Sigmoid colon (tissue), 7 donors: Measurements from ENCODE around the gene MBNL1. TPM values are rescaled to one million over a fixed set of nuclear protein-coding genes. Genes with fewer than 3 reads are reported as not detected.
A peak's percentile ranks its signal among the peaks of the same experiment; 100 is the strongest.

ENCODE experiments used
- DNase-seq: peaks from one replicate; pipeline ENCODE4 v3.0.0-alpha.2; 2019
- H3K27ac ChIP-seq, 4 donors: fragments of 200-600 bp; sonication (generic); one replicate each; pipeline ENCODE4 v1.5.1; 2016 to 2019; ENCODE audit warnings: mild to moderate bottlenecking in 1 of 4
- H3K27me3 ChIP-seq, 3 donors: fragments of 200-600 bp; sonication (generic); one replicate each; pipeline ENCODE4 v1.5.1; 2019; ENCODE audit warnings: mild to moderate bottlenecking in 1 of 3
- H3K36me3 ChIP-seq, 4 donors: fragments of 200-600 bp; sonication (generic); one replicate each; pipeline ENCODE4 v1.5.1; 2016 to 2019
- H3K4me1 ChIP-seq, 4 donors: fragments of 200-600 bp; sonication (generic); one replicate each; pipeline ENCODE4 v1.5.1; 2017 to 2019
- H3K4me3 ChIP-seq, 4 donors: fragments of 200-600 bp; sonication (generic); one replicate each; pipeline ENCODE4 v1.5.1; 2017 to 2019; ENCODE audit warnings: mild to moderate bottlenecking in 2 of 4, moderate library complexity in 1 of 4
- H3K9me3 ChIP-seq, 4 donors: fragments of 200-600 bp in 3 of 4; sonication (generic) in 3 of 4; one replicate each; pipeline versions ENCODE4 v1.5.1 to v1.6.1; 2013 to 2019
- EP300 ChIP-seq, 4 donors: sonication (generic); formaldehyde crosslinking; IDR thresholded peaks; one replicate each; pipeline ENCODE4 v1.6.1; 2017; ENCODE audit warnings: antibody characterized with exemption in 4 of 4
- POLR2A ChIP-seq, 2 donors: fragments of 450-650 bp; IDR thresholded peaks; one replicate each; pipeline ENCODE4 v1.6.1; 2016; ENCODE audit warnings: antibody characterized with exemption in 2 of 2, mild to moderate bottlenecking in 2 of 2, moderate library complexity in 2 of 2
- POLR2AphosphoS5 ChIP-seq, 4 donors: sonication (generic); formaldehyde crosslinking; IDR thresholded peaks; one replicate each; pipeline ENCODE4 v1.6.1; 2017; ENCODE audit warnings: antibody characterized with exemption in 4 of 4
- WGBS, 2 donors: extraction: QIAGEN DNeasy Blood & Tissue Kit; methylation state at CpG; one replicate each; pipeline ENCODE4 v1.1.7; 2013; 5-methylcytosine and 5-hydroxymethylcytosine counted together
- intact Hi-C: fragments of 100-400 bp; cut with DNase I; formaldehyde crosslinking; loops from one replicate; pipeline ENCODE4 v1.15.1; 2023
- polyA plus RNA-seq, 3 donors: library from polyadenylated mRNA; stranded (reverse); fragments of 200-250 nt; gene quantifications; one replicate each; pipeline ENCODE4 v1.2.3, GENCODE V29; 2013
- total RNA-seq, 4 donors: library from RNA; depleted of rRNA; stranded (reverse); fragments of >200 nt; gene quantifications; one replicate each; pipeline ENCODE4 v1.1.0, GENCODE V29; 2016
- TF ChIP-seq, protein P1 (sequence below), 4 experiments: fragments of 450-650 bp in 3 of 4; fragments of 200-600 bp in 1 of 4; IDR thresholded peaks; one replicate each; pipeline ENCODE4 v1.5.1; 2016 to 2019; ENCODE audit warnings: antibody characterized with exemption in 4 of 4, mild to moderate bottlenecking in 3 of 4, moderate library complexity in 2 of 4
- donor health status: healthy with polysubstance abuse.
- donor health status: Bipolar disorder and iron deficiency.
- donor health status: healthy.

Gene MBNL1
- total and polyA plus RNA-seq, 7 donors: 60.5 to 898 (median 602) TPM

DNA sequence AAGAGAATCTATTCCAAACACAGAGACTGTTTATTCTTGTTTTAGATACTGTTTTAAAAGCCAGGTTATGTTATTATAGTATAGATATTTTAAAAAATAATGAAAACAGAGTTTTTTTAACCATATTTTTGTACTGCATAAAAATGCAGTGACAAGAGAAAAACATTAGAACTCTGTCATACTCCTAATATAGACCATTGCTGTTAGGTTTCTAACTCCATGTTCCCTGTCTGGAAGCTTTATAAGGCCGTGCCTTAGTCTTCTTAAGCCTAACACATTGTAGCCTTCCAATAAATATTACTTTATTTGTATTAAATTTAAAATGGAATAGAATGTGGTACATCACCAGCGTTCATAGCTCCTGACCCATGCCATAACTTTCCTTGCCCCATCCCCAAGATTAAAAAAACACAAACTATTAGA, 53.2 kb downstream of the MBNL1 start:
- TF ChIP-seq EP300 (IDR thresholded peaks at IDR 0.05) (no peak), POLR2A (IDR thresholded peaks at IDR 0.05) (no peak), POLR2AphosphoS5 (IDR thresholded peaks at IDR 0.05) (no peak)
- TF ChIP-seq, protein P1, sequence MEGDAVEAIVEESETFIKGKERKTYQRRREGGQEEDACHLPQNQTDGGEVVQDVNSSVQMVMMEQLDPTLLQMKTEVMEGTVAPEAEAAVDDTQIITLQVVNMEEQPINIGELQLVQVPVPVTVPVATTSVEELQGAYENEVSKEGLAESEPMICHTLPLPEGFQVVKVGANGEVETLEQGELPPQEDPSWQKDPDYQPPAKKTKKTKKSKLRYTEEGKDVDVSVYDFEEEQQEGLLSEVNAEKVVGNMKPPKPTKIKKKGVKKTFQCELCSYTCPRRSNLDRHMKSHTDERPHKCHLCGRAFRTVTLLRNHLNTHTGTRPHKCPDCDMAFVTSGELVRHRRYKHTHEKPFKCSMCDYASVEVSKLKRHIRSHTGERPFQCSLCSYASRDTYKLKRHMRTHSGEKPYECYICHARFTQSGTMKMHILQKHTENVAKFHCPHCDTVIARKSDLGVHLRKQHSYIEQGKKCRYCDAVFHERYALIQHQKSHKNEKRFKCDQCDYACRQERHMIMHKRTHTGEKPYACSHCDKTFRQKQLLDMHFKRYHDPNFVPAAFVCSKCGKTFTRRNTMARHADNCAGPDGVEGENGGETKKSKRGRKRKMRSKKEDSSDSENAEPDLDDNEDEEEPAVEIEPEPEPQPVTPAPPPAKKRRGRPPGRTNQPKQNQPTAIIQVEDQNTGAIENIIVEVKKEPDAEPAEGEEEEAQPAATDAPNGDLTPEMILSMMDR (IDR thresholded peaks at IDR 0.05): no peak
- intact Hi-C loops: no loop called here
- WGBS, 2 donors: 77 to 87% methylated on average over 2 of the region's 2 CpGs
- H3K36me3 ChIP-seq: peaks cover 0 to 10% (median 0%) of the 10 kb centered on the region in 4 donors
- no peak for DNase-seq
- peaks cover 0 to 84% (median 70%) of the 10 kb centered on the region in 4 donors for H3K4me1 ChIP-seq
- no peaks in the 10 kb centered on the region for H3K9me3 ChIP-seq
- H3K27me3 ChIP-seq: no peaks in the 10 kb centered on the region
- no peak overlapping the region for H3K4me3 ChIP-seq
- peak overlapping the region; percentile 58 to 78 (median 66) for H3K27ac ChIP-seq

GRCh38 chr3:152322756-152323155, 54.0 kb downstream of the MBNL1 start:
- no peak for DNase-seq
- TF ChIP-seq POLR2AphosphoS5 (IDR thresholded peaks at IDR 0.05) (peak in 2 of 4 donors; percentile 28 to 48), EP300 (IDR thresholded peaks at IDR 0.05) (no peak)
- intact Hi-C loops: no loop called here
- Histone ChIP-seq H3K27me3 (no peaks in the 10 kb centered on the region), H3K4me3 (no peak overlapping the region), H3K27ac (peak overlapping the region; percentile 58 to 78 (median 66)), H3K9me3 (no peaks in the 10 kb centered on the region), H3K4me1 (peaks cover 0 to 84% (median 73%) of the 10 kb centered on the region in 4 donors), H3K36me3 (peaks cover 0 to 10% (median 0%) of the 10 kb centered on the region in 4 donors)
- WGBS, 2 donors: 14 to 34% methylated on average over 1 of the region's 1 CpG

DNA sequence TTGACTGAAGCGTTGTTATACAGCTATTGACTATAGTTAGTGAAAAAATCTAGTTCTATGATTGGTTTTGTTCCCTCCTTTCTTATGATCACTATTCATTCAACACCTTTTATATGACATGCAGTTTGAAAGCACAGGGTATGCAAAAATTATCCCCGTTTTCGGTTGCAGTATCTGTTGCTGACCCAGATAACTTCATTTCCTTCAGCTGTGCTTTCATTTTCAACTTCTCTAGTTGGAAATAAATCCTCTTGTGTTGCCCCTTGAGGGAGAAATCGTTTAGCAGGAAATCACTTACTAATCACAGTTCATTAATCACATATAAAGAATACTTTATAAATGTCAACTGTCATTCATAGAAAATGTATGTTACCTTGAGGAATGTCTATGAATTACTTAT, 55.1 kb downstream of the MBNL1 start:
- Histone ChIP-seq H3K36me3 (peaks cover 0 to 10% (median 0%) of the 10 kb centered on the region in 4 donors), H3K4me3 (no peak overlapping the region), H3K4me1 (peaks cover 0 to 84% (median 73%) of the 10 kb centered on the region in 4 donors), H3K9me3 (no peaks in the 10 kb centered on the region), H3K27ac (peak overlapping the region; percentile 49 to 78 (median 66)), H3K27me3 (no peaks in the 10 kb centered on the region)
- no peak for TF ChIP-seq POLR2A (IDR thresholded peaks at IDR 0.05)
- no peak for TF ChIP-seq POLR2AphosphoS5 (IDR thresholded peaks at IDR 0.05)
- TF ChIP-seq EP300 (IDR thresholded peaks at IDR 0.05): no peak
- TF ChIP-seq, protein P1 (IDR thresholded peaks at IDR 0.05): no peak
- intact Hi-C loops: no loop called here
- DNase-seq: no peak
- WGBS, 2 donors: 52 to 83% methylated on average over 4 of the region's 4 CpGs

DNA sequence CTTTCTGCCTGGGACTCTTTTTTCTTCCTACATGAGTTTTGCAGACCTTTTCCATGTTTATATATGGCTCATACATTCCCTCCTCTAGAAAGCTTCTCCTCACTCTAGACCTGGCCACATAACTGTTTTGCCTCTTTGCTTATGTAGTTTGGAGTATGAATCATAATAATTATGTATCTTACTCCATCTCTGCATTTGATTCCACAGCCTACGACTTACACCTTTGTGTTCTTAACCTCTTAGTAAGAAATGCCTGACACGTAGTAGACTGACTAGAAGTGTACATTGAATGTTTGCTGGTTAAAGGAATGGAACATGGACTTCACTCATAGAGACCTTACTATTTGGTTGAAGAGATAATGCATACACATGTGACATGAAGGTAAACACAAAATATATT, 56.4 kb downstream of the MBNL1 start:
- Histone ChIP-seq H3K27me3 (no peaks in the 10 kb centered on the region), H3K4me1 (peaks cover 0 to 82% (median 70%) of the 10 kb centered on the region in 4 donors), H3K4me3 (no peak overlapping the region), H3K27ac (peak overlapping the region in 2 of 4 donors; percentile 74 to 78), H3K9me3 (no peaks in the 10 kb centered on the region), H3K36me3 (peaks cover 0 to 10% (median 0%) of the 10 kb centered on the region in 4 donors)
- DNase-seq: no peak
- TF ChIP-seq, protein P1 (IDR thresholded peaks at IDR 0.05): no peak
- TF ChIP-seq POLR2A (IDR thresholded peaks at IDR 0.05) (no peak), POLR2AphosphoS5 (IDR thresholded peaks at IDR 0.05) (no peak), EP300 (IDR thresholded peaks at IDR 0.05) (no peak)
- 86 to 87% methylated on average over 2 of the region's 2 CpGs for WGBS, 2 donors
- intact Hi-C loops: no loop called here

DNA sequence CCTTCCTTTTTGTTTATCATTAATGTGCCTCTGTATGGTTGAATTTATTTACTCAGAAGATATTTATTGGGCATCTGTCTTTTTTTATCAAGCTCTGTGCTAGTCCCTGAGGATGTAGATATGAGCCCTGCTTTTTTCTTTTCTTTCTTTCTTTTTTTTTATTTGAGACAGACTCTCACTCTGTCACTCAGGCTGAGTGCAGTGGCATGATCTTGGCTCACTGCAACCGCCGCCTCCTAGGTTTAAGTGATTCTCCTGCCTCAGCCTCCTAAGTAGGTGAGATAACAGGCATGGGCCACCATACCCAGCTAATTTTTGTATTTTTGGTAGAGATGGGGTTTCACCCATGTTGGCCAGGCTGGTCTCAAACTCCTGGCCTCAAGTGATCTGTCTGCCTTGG, 58.5 kb downstream of the MBNL1 start:
- WGBS, 2 donors: 96 to 99% methylated on average over 2 of the region's 2 CpGs
- intact Hi-C loops: no loop called here
- Histone ChIP-seq H3K27ac (peak overlapping the region; percentile 34 to 78 (median 69)), H3K4me3 (no peak overlapping the region), H3K36me3 (peaks cover 0 to 10% (median 0%) of the 10 kb centered on the region in 4 donors), H3K9me3 (no peaks in the 10 kb centered on the region), H3K4me1 (peaks cover 0 to 82% (median 70%) of the 10 kb centered on the region in 4 donors), H3K27me3 (no peaks in the 10 kb centered on the region)
- TF ChIP-seq POLR2A (IDR thresholded peaks at IDR 0.05): no peak
- TF ChIP-seq, protein P1 (IDR thresholded peaks at IDR 0.05): no peak
- TF ChIP-seq POLR2AphosphoS5 (IDR thresholded peaks at IDR 0.05): no peak
- TF ChIP-seq EP300 (IDR thresholded peaks at IDR 0.05): no peak
- DNase-seq: no peak
